ENCODE measurements around the gene PAQR9. TPM values are rescaled to one million over a fixed set of nuclear protein-coding genes. Genes with fewer than 3 reads are reported as not detected.

The PAQR9 gene
- total and polyA plus RNA-seq, 9 of the 15 experiments (the other 6 are each of a cell fraction or from before 2014, with no cell fraction given), result 0.04 to 0.58 (median 0.22) TPM

GRCh38 chr3:142914286-142914811 lies 49.1 kb downstream of the PAQR9 start:
- POLR2A ChIA-PET, result no interaction called here
- BruUV-seq (replicated peaks), result no TSS peak
- peak; percentile 54 for ATAC-seq

More at GRCh38 chr3:142914286-142914811, 49.1 kb downstream of the PAQR9 start:
- Histone ChIP-seq H4K20me1 (replicated peaks; ENCODE audit: control insufficient read depth, insufficient read depth, low read length) (no peaks in the 10 kb centered on the region), H3K4me2 (ENCODE audit: insufficient read depth, low read length) (no peak overlapping the region), H3K27ac (ENCODE audit: extremely low read depth, low read depth, low read length) (no peak overlapping the region), H3K9me3 (replicated peaks; ENCODE audit: control insufficient read depth, insufficient read depth, low read depth, low read length) (no peaks in the 10 kb centered on the region), H3K9me1 (ENCODE audit: control insufficient read depth, insufficient read depth, low read length) (no peaks in the 10 kb centered on the region), H3K79me2 (ENCODE audit: control insufficient read depth, insufficient read depth, low read length) (no peaks in the 10 kb centered on the region), H3K4me3 (no peak overlapping the region), H2AFZ (ENCODE audit: low read depth, low read length) (peak overlapping the region; percentile 61), H3K4me1 (replicated peaks in 1 of 2; ENCODE audit: control insufficient read depth in 2 of 2, insufficient read depth in 2 of 2, low read length in 2 of 2) (no peaks in the 10 kb centered on the region; a peak in 1 of 5 replicates), H3K36me3 (ENCODE audit: control insufficient read depth, insufficient read depth, low read length) (no peaks in the 10 kb centered on the region), H3K9ac (ENCODE audit: insufficient read depth in 1 of 2, low read depth in 2 of 2, low read length in 2 of 2) (no peak overlapping the region), H3K27me3 (ENCODE audit: control insufficient read depth in 2 of 2, insufficient read depth in 2 of 2, low read length in 2 of 2) (no peaks in the 10 kb centered on the region)
- WGBS (ENCODE audit: insufficient coverage, low coverage, missing lambda C conversion rate), result 2% methylated on average over 3 of the region's 3 CpGs
- FAIRE-seq (no peak), DNase-seq (ENCODE audit: extremely low read depth in 1 of 4, low spot score in 3 of 4) (no peak)
- CTCF ChIA-PET (ENCODE audit: low intra/inter-chr PET ratio), result no interaction called here
- intact Hi-C loops (cut with micrococcal nuclease) (no loop called here), in situ Hi-C loops (cut with MboI) (no loop called here)
- TF ChIP-seq GATA2 (CRISPR knock-in tag; IDR thresholded peaks at IDR 0.05), result 0 out of 2 replicates have a peak, but pooled peaks have one; percentile 19
- no peak for TF ChIP-seq ZNF398 (CRISPR knock-in tag; IDR thresholded peaks at IDR 0.05)
- 0 out of 2 replicates have a peak, but pooled peaks have one; percentile 30 for TF ChIP-seq ZNF121 (CRISPR knock-in tag; conservative IDR thresholded peaks at IDR 0.05)
- TF ChIP-seq ELF1 (tag; IDR thresholded peaks at IDR 0.05), result peak; percentile 52; the same call in 1 of the 2 replicates
- TF ChIP-seq KLF13 (tag; IDR thresholded peaks at IDR 0.05; ENCODE audit: borderline replicate concordance, low read depth), result no peak
- no peak for TF ChIP-seq TSHZ1 (CRISPR knock-in tag; IDR thresholded peaks at IDR 0.05)
- TF ChIP-seq TCF15 (CRISPR knock-in tag; IDR thresholded peaks at IDR 0.05), result no peak
- TF ChIP-seq RBM25 (IDR thresholded peaks at IDR 0.05; ENCODE audit: low read depth, low read length, severe bottlenecking), result peak; percentile 9

All from K562 (cell line).